Brain microvascular endothelial cell (primary cell): Measurements from ENCODE around the gene SNTG2.

Source experiments
- DNase-seq: peaks from one replicate; pipeline ENCODE4 v3.0.0-alpha.2; 2020
- H3K27ac ChIP-seq: fragments of 250-450 bp; sonication (Bioruptor Pico); 2 replicates; pipeline ENCODE4 v1.5.1; 2020; ENCODE audit warnings: mild to moderate bottlenecking, moderate library complexity
- H3K27me3 ChIP-seq: fragments of 250-450 bp; sonication (Bioruptor Pico); replicated peaks from 2 replicates; pipeline ENCODE4 v1.5.1; 2020; ENCODE audit warnings: mild to moderate bottlenecking
- H3K36me3 ChIP-seq: fragments of 250-450 bp; sonication (Bioruptor Pico); replicated peaks from 2 replicates; pipeline ENCODE4 v1.5.1; 2020; ENCODE audit warnings: mild to moderate bottlenecking
- H3K4me3 ChIP-seq: 2 replicates; pipeline ENCODE4 v1.5.1; 2011; ENCODE audit warnings: low read depth, mild to moderate bottlenecking, control low read depth, low read length, moderate library complexity
- in situ Hi-C: cut with HindIII; loops from 2 replicates; pipeline ENCODE4 v1.10.0; 2017; ENCODE audit warnings: low sequenced_read_pairs, low pct_ligation_motif_present
- TF ChIP-seq, protein P1 (sequence below): IDR thresholded peaks from 2 replicates; pipeline ENCODE4 v1.5.1; 2011; ENCODE audit warnings: low read depth, mild to moderate bottlenecking, moderate library complexity, low read length, control low read depth, inconsistent platforms; ENCODE audit errors: missing control alignments

Gene SNTG2

DNA sequence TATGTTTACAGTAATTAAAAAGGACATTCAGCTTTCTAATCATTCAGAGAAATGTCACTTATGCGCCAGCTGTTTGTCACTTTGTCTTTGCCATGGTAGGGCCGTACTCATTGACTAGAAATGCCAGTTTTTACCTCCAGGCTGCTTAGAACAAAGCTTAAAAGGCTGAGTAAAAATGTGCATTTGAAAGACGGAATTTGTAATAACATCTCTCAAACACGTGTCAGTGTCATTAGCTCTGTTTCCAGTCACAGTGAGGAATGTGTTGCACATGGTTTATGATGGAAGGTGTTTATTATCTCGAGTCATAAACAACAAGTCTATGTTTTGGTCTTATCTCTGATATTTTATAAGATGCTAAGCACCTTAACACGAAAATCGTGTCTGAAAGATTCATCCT is 118.2 kb downstream of the SNTG2 start:
- Histone ChIP-seq H3K27me3 (no peaks in the 10 kb centered on the region), H3K36me3 (no peaks in the 10 kb centered on the region), H3K27ac (no peak overlapping the region), H3K4me3 (no peak overlapping the region)
- in situ Hi-C loops, result no loop called here
- TF ChIP-seq, protein P1, sequence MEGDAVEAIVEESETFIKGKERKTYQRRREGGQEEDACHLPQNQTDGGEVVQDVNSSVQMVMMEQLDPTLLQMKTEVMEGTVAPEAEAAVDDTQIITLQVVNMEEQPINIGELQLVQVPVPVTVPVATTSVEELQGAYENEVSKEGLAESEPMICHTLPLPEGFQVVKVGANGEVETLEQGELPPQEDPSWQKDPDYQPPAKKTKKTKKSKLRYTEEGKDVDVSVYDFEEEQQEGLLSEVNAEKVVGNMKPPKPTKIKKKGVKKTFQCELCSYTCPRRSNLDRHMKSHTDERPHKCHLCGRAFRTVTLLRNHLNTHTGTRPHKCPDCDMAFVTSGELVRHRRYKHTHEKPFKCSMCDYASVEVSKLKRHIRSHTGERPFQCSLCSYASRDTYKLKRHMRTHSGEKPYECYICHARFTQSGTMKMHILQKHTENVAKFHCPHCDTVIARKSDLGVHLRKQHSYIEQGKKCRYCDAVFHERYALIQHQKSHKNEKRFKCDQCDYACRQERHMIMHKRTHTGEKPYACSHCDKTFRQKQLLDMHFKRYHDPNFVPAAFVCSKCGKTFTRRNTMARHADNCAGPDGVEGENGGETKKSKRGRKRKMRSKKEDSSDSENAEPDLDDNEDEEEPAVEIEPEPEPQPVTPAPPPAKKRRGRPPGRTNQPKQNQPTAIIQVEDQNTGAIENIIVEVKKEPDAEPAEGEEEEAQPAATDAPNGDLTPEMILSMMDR, result no peak
- no peak for DNase-seq

DNA sequence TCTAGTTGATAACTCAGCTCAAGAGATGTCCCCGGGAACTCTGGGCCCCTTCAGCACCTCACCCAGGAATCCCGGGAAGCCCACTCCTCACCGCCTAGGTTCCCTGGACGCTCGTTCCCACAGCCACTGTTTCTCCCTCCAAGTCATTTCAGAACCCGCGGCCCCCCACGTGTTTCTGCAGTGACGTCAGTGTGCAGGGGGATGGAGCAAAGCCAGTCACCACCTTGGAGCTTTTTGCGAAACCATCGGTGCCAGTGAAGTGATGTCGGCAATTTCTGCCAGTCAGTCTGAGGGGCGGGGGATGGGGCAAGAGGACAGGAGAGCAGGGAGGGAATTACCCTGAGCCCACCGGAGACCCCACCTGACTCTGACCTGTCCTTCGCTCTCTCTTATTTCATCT is 119.2 kb downstream of the SNTG2 start:
- in situ Hi-C loops, result no loop called here
- Histone ChIP-seq H3K27me3 (no peaks in the 10 kb centered on the region), H3K4me3 (no peak overlapping the region), H3K27ac (no peak overlapping the region), H3K36me3 (no peaks in the 10 kb centered on the region)
- TF ChIP-seq, protein P1, result no peak
- no peak for DNase-seq

GRCh38 chr2:1070601-1071000 is 120.0 kb downstream of the SNTG2 start:
- Histone ChIP-seq H3K27me3 (no peaks in the 10 kb centered on the region), H3K27ac (no peak overlapping the region), H3K4me3 (no peak overlapping the region), H3K36me3 (no peaks in the 10 kb centered on the region)
- DNase-seq, result no peak
- TF ChIP-seq, protein P1, result no peak
- in situ Hi-C loops, result no loop called here

DNA sequence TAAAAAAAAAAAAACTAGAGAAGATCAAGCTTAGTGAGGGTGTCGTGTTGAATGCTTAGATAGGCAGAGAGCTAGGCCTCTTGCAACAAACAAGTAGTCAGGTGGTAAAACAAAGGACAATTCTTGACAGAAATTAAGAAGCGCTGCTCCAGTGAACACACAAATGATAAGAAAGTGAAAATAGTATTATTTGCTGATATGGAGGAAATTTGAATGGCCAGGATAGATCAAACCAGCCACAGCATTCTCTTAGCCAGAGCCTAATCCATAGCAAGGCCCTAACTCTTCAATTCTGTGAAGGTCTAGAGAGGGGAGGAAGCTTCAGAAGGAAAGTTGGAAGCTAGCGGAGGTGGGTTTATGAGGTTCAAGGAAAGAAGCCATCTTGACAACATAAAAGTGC is 121.0 kb downstream of the SNTG2 start:
- DNase-seq, result no peak
- no peak overlapping the region for H3K4me3 ChIP-seq
- TF ChIP-seq, protein P1, result no peak
- no peak overlapping the region for H3K27ac ChIP-seq
- H3K36me3 ChIP-seq, result no peaks in the 10 kb centered on the region
- in situ Hi-C loops, result no loop called here
- H3K27me3 ChIP-seq, result no peaks in the 10 kb centered on the region

DNA sequence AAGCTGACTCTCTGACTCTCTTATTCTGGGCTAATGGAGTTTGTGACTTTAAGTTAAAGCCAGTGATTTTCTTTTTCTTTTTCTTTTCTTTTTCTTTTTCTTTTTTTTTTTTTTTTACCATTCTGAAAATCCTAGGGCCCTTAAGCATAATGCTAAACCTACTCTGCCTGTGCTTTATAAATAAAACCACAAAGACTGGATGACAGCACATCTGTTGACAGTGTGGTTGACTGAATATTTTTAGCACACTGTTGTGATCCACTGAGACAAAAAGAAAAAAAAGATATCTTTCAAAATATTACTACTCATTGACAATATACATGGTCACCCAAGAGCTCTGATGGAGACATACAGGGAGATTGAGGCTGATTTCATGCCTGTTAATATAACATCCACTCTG is 121.6 kb downstream of the SNTG2 start:
- in situ Hi-C loops, result no loop called here
- TF ChIP-seq, protein P1, result no peak
- Histone ChIP-seq H3K27ac (no peak overlapping the region), H3K4me3 (no peak overlapping the region), H3K36me3 (no peaks in the 10 kb centered on the region), H3K27me3 (no peaks in the 10 kb centered on the region)
- DNase-seq, result no peak

DNA sequence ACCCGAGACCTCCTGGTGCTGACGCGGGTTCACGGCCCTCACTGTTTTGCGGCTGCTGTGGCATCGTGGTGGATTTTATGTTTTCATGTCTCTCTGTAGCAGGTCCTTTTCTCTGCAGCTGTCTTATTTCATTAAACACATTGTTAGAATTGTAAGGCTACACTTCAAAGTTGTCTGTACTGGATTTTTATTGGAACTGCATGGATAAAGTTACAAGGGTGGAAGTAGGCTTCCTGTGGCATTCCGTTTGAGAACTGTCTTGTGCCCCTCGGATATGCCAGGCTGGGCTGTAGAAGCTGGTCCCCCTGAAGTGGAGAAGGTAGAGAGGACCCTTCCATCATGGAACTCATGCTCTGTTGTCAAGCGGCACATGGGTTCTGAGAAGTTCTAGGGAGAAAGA is 127.3 kb downstream of the SNTG2 start:
- TF ChIP-seq, protein P1, result no peak
- Histone ChIP-seq H3K27me3 (no peaks in the 10 kb centered on the region), H3K4me3 (no peak overlapping the region), H3K36me3 (no peaks in the 10 kb centered on the region), H3K27ac (no peak overlapping the region)
- in situ Hi-C loops, result no loop called here
- no peak for DNase-seq
